Trophoblast cell (in vitro differentiated cells and primary cell): ENCODE measurements around the gene RIC8B.

Source experiments
- DNase-seq, 2 donors: peaks; one replicate each; pipeline ENCODE4 v3.0.0-alpha.2; 2016
- H2AFZ ChIP-seq: 2 replicates; pipeline ENCODE4 v1.6.1; 2013; ENCODE audit warnings: low read length, moderate library complexity, mild to moderate bottlenecking; ENCODE audit not compliant: insufficient read depth, poor library complexity
- H2AK5ac ChIP-seq: 2 replicates; pipeline ENCODE4 v1.6.1; 2013; ENCODE audit warnings: mild to moderate bottlenecking, low read length
- H2BK120ac ChIP-seq: 2 replicates; pipeline ENCODE4 v1.6.1; 2013; ENCODE audit warnings: low read length, mild to moderate bottlenecking, moderate library complexity; ENCODE audit not compliant: insufficient read depth, poor library complexity
- H2BK12ac ChIP-seq: 2 replicates; pipeline ENCODE4 v1.6.1; 2013; ENCODE audit warnings: mild to moderate bottlenecking, low read length, moderate library complexity
- H2BK5ac ChIP-seq: 2 replicates; pipeline ENCODE4 v1.6.1; 2013; ENCODE audit warnings: low read length, low read depth, moderate library complexity, mild to moderate bottlenecking; ENCODE audit not compliant: poor library complexity
- H3K14ac ChIP-seq: 2 replicates; pipeline ENCODE4 v1.6.1; 2013; ENCODE audit warnings: mild to moderate bottlenecking, low read length
- H3K18ac ChIP-seq: 2 replicates; pipeline ENCODE4 v1.6.1; 2013; ENCODE audit warnings: mild to moderate bottlenecking, low read length
- H3K23ac ChIP-seq: 2 replicates; pipeline ENCODE4 v1.6.1; 2013; ENCODE audit warnings: low read length
- H3K27ac ChIP-seq: 2 replicates; pipeline ENCODE4 v1.5.1; 2013; ENCODE audit warnings: low read depth, mild to moderate bottlenecking, inconsistent platforms, low read length, moderate library complexity
- H3K27me3 ChIP-seq: 2 replicates; pipeline ENCODE4 v1.6.1; 2013; ENCODE audit warnings: inconsistent platforms, mild to moderate bottlenecking, low read length, moderate library complexity; ENCODE audit not compliant: insufficient read depth
- H3K36me3 ChIP-seq, 2 experiments: 1 replicate in 1 of 2; 2 replicates in 1 of 2; pipeline ENCODE4 v1.6.1; 2013; ENCODE audit warnings: low read length in 2 of 2, mild to moderate bottlenecking in 2 of 2, moderate library complexity in 1 of 2; ENCODE audit not compliant: insufficient read depth in 2 of 2, control insufficient read depth in 1 of 2
- H3K4ac ChIP-seq: 2 replicates; pipeline ENCODE4 v1.6.1; 2013; ENCODE audit warnings: low read depth, mild to moderate bottlenecking, low read length, moderate library complexity
- H3K4me1 ChIP-seq, 2 experiments: 1 replicate in 1 of 2; 2 replicates in 1 of 2; pipeline ENCODE4 v1.6.1; 2013; ENCODE audit warnings: low read length in 2 of 2, mild to moderate bottlenecking in 2 of 2, moderate library complexity in 1 of 2; ENCODE audit not compliant: insufficient read depth in 2 of 2, control insufficient read depth in 1 of 2
- H3K4me2 ChIP-seq: 2 replicates; pipeline ENCODE4 v1.6.1; 2013; ENCODE audit warnings: inconsistent platforms, mild to moderate bottlenecking, low read length, moderate library complexity
- H3K4me3 ChIP-seq: 2 replicates; pipeline ENCODE4 v1.5.1; 2013; ENCODE audit warnings: mild to moderate bottlenecking, low read depth, low read length, inconsistent platforms
- H3K79me1 ChIP-seq: one replicate; pipeline ENCODE4 v1.6.1; 2013; ENCODE audit warnings: low read length
- H3K79me2 ChIP-seq: 2 replicates; pipeline ENCODE4 v1.6.1; 2013; ENCODE audit warnings: low read length, mild to moderate bottlenecking; ENCODE audit not compliant: control insufficient read depth, insufficient read depth, poor library complexity
- H3K9ac ChIP-seq: 2 replicates; pipeline ENCODE4 v1.6.1; 2013; ENCODE audit warnings: mild to moderate bottlenecking, low read length
- H3K9me3 ChIP-seq: 2 replicates; pipeline ENCODE4 v1.6.1; 2013; ENCODE audit warnings: low read depth, mild to moderate bottlenecking, control low read depth, inconsistent platforms, low read length; ENCODE audit not compliant: insufficient read depth
- H4K12ac ChIP-seq: 2 replicates; pipeline ENCODE4 v1.6.1; 2013; ENCODE audit warnings: low read depth, mild to moderate bottlenecking, low read length, moderate library complexity
- H4K8ac ChIP-seq: 2 replicates; pipeline ENCODE4 v1.6.1; 2013; ENCODE audit warnings: low read depth, mild to moderate bottlenecking, low read length, moderate library complexity
- H4K91ac ChIP-seq: one replicate; pipeline ENCODE4 v1.6.1; 2013; ENCODE audit warnings: low read depth, mild to moderate bottlenecking, low read length, moderate library complexity
- WGBS: extraction: QIAGEN DNeasy Blood & Tissue Kit; methylation state at CpG from one replicate; pipeline ENCODE4 v1.1.7; 2013; ENCODE audit warnings: missing lambda C conversion rate; ENCODE audit not compliant: insufficient read length, insufficient coverage; ENCODE audit errors: extremely low coverage; 5-methylcytosine and 5-hydroxymethylcytosine counted together

Gene RIC8B

DNA sequence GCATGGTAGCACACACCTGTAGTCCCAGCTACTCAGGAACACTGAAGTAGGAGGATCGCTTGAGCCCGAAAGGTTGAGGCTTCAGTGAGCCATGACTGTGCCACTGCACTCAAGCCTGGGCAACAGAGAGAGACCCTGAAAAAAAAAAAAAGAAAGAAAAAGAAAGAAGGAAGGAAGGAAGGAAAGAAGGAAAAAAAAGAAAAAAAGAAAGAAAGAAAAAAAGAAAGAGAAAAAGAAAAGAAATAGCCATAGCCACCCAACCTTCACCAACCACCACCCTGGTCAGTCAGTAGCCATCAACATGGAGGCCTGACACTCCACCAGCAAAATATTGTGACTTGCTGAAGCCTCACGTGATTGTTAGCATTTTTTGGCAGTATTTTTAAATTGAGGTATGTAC, 159.8 kb downstream of the RIC8B start:
- no peak for DNase-seq
- Histone ChIP-seq H2AFZ (no peak overlapping the region), H3K9me3 (no peaks in the 10 kb centered on the region), H3K36me3 (no peaks in the 10 kb centered on the region), H3K27ac (no peak overlapping the region), H3K79me2 (no peaks in the 10 kb centered on the region), H3K79me1 (no peaks in the 10 kb centered on the region), H4K91ac (no peak overlapping the region), H4K12ac (no peak overlapping the region), H2BK120ac (no peak overlapping the region), H3K14ac (no peak overlapping the region), H2BK12ac (no peak overlapping the region), H3K9ac (no peak overlapping the region), H2BK5ac (no peak overlapping the region), H3K18ac (no peak overlapping the region), H3K4me3 (no peak overlapping the region), H3K4ac (no peak overlapping the region), H3K23ac (no peak overlapping the region), H3K4me1 (no peaks in the 10 kb centered on the region), H3K4me2 (no peak overlapping the region), H3K27me3 (no peaks in the 10 kb centered on the region), H4K8ac (no peak overlapping the region), H2AK5ac (no peak overlapping the region)
- WGBS: no CpG with 5 or more reads among the region's 3 CpGs
